ENCODE data around the gene DNAH17.

DNAH17 gene

DNA sequence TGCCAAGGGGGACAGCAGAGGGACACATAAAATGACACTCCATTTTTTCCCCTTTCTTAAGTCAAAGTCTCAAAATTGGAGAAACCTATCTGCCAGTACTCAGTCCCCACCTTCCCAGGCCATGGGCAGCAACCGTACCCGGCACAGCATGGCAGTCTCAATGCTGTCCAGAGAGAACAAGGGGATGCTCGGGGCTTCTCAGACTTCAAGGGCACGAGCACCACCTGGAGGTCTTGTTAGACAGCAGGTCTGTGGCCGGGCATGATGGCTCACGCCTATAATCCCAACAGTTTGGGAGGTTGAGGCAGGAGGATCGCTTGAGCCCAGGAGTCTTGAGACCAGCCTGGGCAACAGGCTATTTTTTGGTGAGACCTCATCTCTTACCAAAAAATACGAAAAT lies 3.2 kb downstream of the DNAH17 start:
- Histone ChIP-seq H3K4me3 (ENCODE audit: low read length) (no peak overlapping the region), H3K79me2 (ENCODE audit: control insufficient read depth, low read length) (no peaks in the 10 kb centered on the region), H3F3A (ENCODE audit: control insufficient read depth, insufficient read depth) (no peaks in the 10 kb centered on the region), H3K4me2 (ENCODE audit: low read length) (no peak overlapping the region), H3K9me2 (replicated peaks; ENCODE audit: control insufficient read depth, low read length) (no peaks in the 10 kb centered on the region), H3K27ac (ENCODE audit: low read depth, low read length) (no peak overlapping the region), H3K4me1 (ENCODE audit: control insufficient read depth, low read length) (peaks cover 5% of the 10 kb centered on the region; the same call in 1 of the 2 replicates), H4K20me1 (ENCODE audit: control insufficient read depth, insufficient read depth, low read depth, low read length) (no peaks in the 10 kb centered on the region), H3K27me3 (ENCODE audit: control insufficient read depth, low read length) (0 out of 2 replicates have a peak, but pooled peaks cover under 1% of the 10 kb centered on the region), H3K9me3 (ENCODE audit: control insufficient read depth, insufficient read depth, low read length) (no peaks in the 10 kb centered on the region), H3K36me3 (ENCODE audit: control insufficient read depth, low read length) (no peaks in the 10 kb centered on the region)
- TF ChIP-seq EZH2phosphoT487 (IDR thresholded peaks at IDR 0.05; ENCODE audit: borderline replicate concordance, low read length) = no peak
- TF ChIP-seq, protein P1, sequence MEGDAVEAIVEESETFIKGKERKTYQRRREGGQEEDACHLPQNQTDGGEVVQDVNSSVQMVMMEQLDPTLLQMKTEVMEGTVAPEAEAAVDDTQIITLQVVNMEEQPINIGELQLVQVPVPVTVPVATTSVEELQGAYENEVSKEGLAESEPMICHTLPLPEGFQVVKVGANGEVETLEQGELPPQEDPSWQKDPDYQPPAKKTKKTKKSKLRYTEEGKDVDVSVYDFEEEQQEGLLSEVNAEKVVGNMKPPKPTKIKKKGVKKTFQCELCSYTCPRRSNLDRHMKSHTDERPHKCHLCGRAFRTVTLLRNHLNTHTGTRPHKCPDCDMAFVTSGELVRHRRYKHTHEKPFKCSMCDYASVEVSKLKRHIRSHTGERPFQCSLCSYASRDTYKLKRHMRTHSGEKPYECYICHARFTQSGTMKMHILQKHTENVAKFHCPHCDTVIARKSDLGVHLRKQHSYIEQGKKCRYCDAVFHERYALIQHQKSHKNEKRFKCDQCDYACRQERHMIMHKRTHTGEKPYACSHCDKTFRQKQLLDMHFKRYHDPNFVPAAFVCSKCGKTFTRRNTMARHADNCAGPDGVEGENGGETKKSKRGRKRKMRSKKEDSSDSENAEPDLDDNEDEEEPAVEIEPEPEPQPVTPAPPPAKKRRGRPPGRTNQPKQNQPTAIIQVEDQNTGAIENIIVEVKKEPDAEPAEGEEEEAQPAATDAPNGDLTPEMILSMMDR (IDR thresholded peaks at IDR 0.05; ENCODE audit: low read depth, low read length, poor library complexity, severe bottlenecking) = peak; percentile 35

DNA sequence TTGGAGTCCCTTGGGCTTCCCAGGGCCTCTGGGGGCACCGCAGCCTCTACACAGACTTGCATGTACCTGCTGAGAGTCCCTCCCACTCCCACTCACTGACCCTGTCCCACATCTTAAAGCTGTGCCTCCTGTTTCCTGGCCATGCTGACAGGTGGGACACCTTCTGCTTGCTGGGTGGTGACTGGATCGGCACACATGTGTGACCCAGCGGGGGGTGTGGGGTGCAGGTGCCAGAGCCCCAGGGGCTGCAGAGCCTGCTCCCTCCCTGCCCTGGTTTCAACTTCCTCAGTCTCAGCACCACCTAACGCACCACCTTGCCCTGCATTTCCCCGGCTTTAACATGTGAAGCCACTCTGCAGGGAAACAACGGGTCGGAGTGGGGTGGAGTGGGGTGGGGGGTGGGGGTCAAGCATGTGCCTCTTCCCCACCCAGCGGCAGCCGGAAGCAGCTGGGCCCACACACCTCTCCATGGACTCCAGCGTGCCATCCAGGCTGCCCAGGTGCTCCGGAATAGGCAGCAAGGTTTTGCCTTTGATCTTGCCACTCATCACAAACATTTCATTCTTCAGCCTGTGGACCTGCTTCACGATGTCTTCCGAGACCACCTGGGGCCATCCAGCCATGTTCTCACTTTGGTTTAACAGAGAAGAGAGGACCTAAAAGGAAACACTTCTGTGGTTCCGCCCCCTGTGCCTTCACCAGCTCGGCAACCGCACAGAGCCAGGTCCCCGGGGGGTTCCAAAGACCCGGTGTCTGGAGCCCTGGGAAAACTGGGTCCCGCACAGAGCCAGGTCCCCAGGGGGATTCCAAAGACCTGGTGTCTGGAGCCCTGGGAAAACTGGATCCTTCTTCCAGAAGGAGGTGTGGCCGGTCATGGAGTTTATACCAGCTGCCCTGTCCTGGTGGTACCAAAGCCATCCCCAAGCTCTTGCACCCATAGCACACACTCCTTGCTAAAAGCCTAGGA lies 4.7 kb downstream of the DNAH17 start:
- Histone ChIP-seq H3K9me2 (replicated peaks; ENCODE audit: control insufficient read depth, low read length) (no peaks in the 10 kb centered on the region), H3K27me3 (ENCODE audit: control insufficient read depth, low read length) (no peaks in the 10 kb centered on the region), H3K4me2 (ENCODE audit: low read length) (no peak overlapping the region), H3K4me1 (ENCODE audit: control insufficient read depth, low read length) (peaks cover 5% of the 10 kb centered on the region; the same call in 1 of the 2 replicates), H3K27ac (ENCODE audit: low read depth, low read length) (no peak overlapping the region), H3F3A (ENCODE audit: control insufficient read depth, insufficient read depth) (no peaks in the 10 kb centered on the region), H3K79me2 (ENCODE audit: control insufficient read depth, low read length) (no peaks in the 10 kb centered on the region), H4K20me1 (ENCODE audit: control insufficient read depth, insufficient read depth, low read depth, low read length) (no peaks in the 10 kb centered on the region), H3K9me3 (ENCODE audit: control insufficient read depth, insufficient read depth, low read length) (no peaks in the 10 kb centered on the region), H3K4me3 (ENCODE audit: low read length) (no peak overlapping the region), H3K36me3 (ENCODE audit: control insufficient read depth, low read length) (no peaks in the 10 kb centered on the region)
- no peak for TF ChIP-seq EZH2phosphoT487 (IDR thresholded peaks at IDR 0.05; ENCODE audit: borderline replicate concordance, low read length)
- TF ChIP-seq, protein P1 (IDR thresholded peaks at IDR 0.05; ENCODE audit: low read depth, low read length, poor library complexity, severe bottlenecking) = no peak

DNA sequence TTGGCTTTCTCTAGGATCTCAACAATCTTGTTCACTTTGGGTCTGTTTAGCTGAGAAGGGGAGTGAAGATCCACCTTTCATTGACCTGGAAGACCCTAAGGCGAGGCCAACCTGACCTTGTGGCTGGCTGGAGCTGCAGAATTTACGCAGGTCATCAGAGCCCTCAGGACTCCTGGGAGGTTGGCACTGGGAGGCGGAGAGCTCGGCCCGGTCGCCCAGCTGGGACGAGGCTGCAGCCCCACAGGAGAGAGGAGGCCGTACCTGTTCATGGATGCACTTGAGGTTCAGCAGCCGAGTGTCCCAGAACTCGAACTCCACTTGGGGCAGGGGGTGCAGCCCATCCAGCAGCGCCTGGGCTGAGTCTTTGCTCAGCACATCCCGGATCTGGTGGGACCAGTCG lies 5.9 kb downstream of the DNAH17 start:
- H3K9me2 ChIP-seq (replicated peaks; ENCODE audit: control insufficient read depth, low read length) = no peaks in the 10 kb centered on the region
- H3K9me3 ChIP-seq (ENCODE audit: control insufficient read depth, insufficient read depth, low read length) = no peaks in the 10 kb centered on the region
- H4K20me1 ChIP-seq (ENCODE audit: control insufficient read depth, insufficient read depth, low read depth, low read length) = no peaks in the 10 kb centered on the region
- no peaks in the 10 kb centered on the region for H3F3A ChIP-seq (ENCODE audit: control insufficient read depth, insufficient read depth)
- H3K4me2 ChIP-seq (ENCODE audit: low read length) = no peak overlapping the region
- H3K79me2 ChIP-seq (ENCODE audit: control insufficient read depth, low read length) = no peaks in the 10 kb centered on the region
- TF ChIP-seq, protein P1 (IDR thresholded peaks at IDR 0.05; ENCODE audit: low read depth, low read length, poor library complexity, severe bottlenecking) = no peak
- TF ChIP-seq EZH2phosphoT487 (IDR thresholded peaks at IDR 0.05; ENCODE audit: borderline replicate concordance, low read length) = no peak
- no peaks in the 10 kb centered on the region for H3K36me3 ChIP-seq (ENCODE audit: control insufficient read depth, low read length)
- H3K27me3 ChIP-seq (ENCODE audit: control insufficient read depth, low read length) = no peaks in the 10 kb centered on the region; the same call in 1 of the 2 replicates
- H3K27ac ChIP-seq (ENCODE audit: low read depth, low read length) = no peak overlapping the region
- H3K4me1 ChIP-seq (ENCODE audit: control insufficient read depth, low read length) = no peaks in the 10 kb centered on the region
- H3K4me3 ChIP-seq (ENCODE audit: low read length) = no peak overlapping the region

All from DOHH2 (cell line).